HepG2 (cell line): Measurements from ENCODE around the gene ACKR4. TPM values are rescaled to one million over a fixed set of nuclear protein-coding genes. Genes with fewer than 3 reads are reported as not detected.
A peak's percentile ranks its signal among the peaks of the same experiment; 100 is the strongest.
"Not testable (repeated sequence)": the region's sequence is repeated elsewhere in the genome, so short reads cannot be mapped to it uniquely, and the experiment has no call there.

Experiments used
- ATAC-seq: fragments of 200-7000 bp; cut with Tn5 transposase; 3 replicates; pipeline ENCODE4 v1.9.1; 2020; ENCODE audit warnings: mild to moderate bottlenecking, moderate library complexity
- BruUV-seq: library from RNA; stranded (reverse); fragments of 400-500 nt; replicated peaks from 2 replicates; lab custom pipeline; 2021; lab: Mats Ljungman, UMichigan
- CTCF ChIA-PET: fragments of 300-600 bp; formaldehyde crosslinking; extraction: SDS; loops from one replicate; lab custom pipeline; 2021; ENCODE audit warnings: low total read pairs, inconsistent platforms, low intra/inter-chr PET ratio; lab: Yijun Ruan, JAX
- POLR2A ChIA-PET: fragments of 350-600 bp; sonication (Branson Sonifier 250); formaldehyde crosslinking; loops from one replicate; lab custom pipeline; 2020; ENCODE audit warnings: antibody characterized with exemption, inconsistent platforms; lab: Yijun Ruan, JAX
- DNase-seq: peaks from one replicate; pipeline ENCODE4 v3.0.0-alpha.2; 2015; ENCODE audit warnings: low spot score
- FAIRE-seq: peaks from 3 replicates; lab custom pipeline; 2011; peaks lifted over from hg19 to GRCh38; lab: Jason Lieb, UNC
- H2AFZ ChIP-seq: one replicate; pipeline ENCODE4 v1.6.1; 2011; ENCODE audit warnings: low read length, inconsistent platforms
- H3K27ac ChIP-seq: fragments of 300-600 bp; 3 replicates; pipeline ENCODE4 v1.8.0; 2011; ENCODE audit warnings: mixed run types, mild to moderate bottlenecking, mixed read lengths, low read length, inconsistent platforms; ENCODE audit not compliant: insufficient read depth; ENCODE audit errors: extremely low read length
- H3K27me3 ChIP-seq, 2 experiments: fragments of 200-600 bp in 1 of 2; 2 replicates in 1 of 2; 3 replicates in 1 of 2; pipeline versions ENCODE4 v1.6.0 to v1.8.0; 2011; ENCODE audit warnings: low read length in 2 of 2, mild to moderate bottlenecking in 2 of 2, moderate library complexity in 2 of 2, inconsistent platforms in 1 of 2; ENCODE audit not compliant: insufficient read depth in 2 of 2, control insufficient read depth in 1 of 2
- H3K36me3 ChIP-seq, 2 experiments: fragments of 200-600 bp in 1 of 2; replicated peaks in 1 of 2; 2 replicates in 1 of 2; 3 replicates in 1 of 2; pipeline versions ENCODE4 v1.5.1 to v1.8.0; 2011; ENCODE audit warnings: low read length in 2 of 2, inconsistent platforms in 1 of 2; ENCODE audit not compliant: insufficient read depth in 2 of 2, control insufficient read depth in 1 of 2
- H3K4me1 ChIP-seq: 2 replicates; pipeline ENCODE4 v1.5.1; 2012; ENCODE audit warnings: low read length, inconsistent platforms; ENCODE audit not compliant: insufficient read depth
- H3K4me2 ChIP-seq: 2 replicates; pipeline ENCODE4 v1.6.0; 2011; ENCODE audit warnings: low read depth, low read length, inconsistent platforms
- H3K4me3 ChIP-seq, 3 experiments: fragments of 200-600 bp in 1 of 3; sonication (generic), shearing (Covaris generic) in 1 of 3; replicated peaks in 1 of 3; 2 replicates each; pipeline ENCODE4 v1.5.1; 2011 to 2016; ENCODE audit warnings: low read length in 3 of 3, inconsistent platforms in 2 of 3, low read depth in 2 of 3, mild to moderate bottlenecking in 2 of 3, control low read depth in 1 of 3, mixed read lengths in 1 of 3; ENCODE audit not compliant: insufficient read depth in 1 of 3
- H3K79me2 ChIP-seq: one replicate; pipeline ENCODE4 v1.6.1; 2011; ENCODE audit warnings: low read length, inconsistent platforms; ENCODE audit not compliant: insufficient read depth
- H3K9ac ChIP-seq: 2 replicates; pipeline ENCODE4 v1.6.0; 2011; ENCODE audit warnings: mild to moderate bottlenecking, low read depth, low read length, inconsistent platforms; ENCODE audit not compliant: insufficient read depth
- H3K9me3 ChIP-seq: 2 replicates; pipeline ENCODE4 v1.5.1; 2012; ENCODE audit warnings: mild to moderate bottlenecking, low read length
- H4K20me1 ChIP-seq: 2 replicates; pipeline ENCODE4 v1.6.0; 2011; ENCODE audit warnings: inconsistent platforms, mild to moderate bottlenecking, low read length, moderate library complexity; ENCODE audit not compliant: insufficient read depth
- EHMT2 ChIP-seq: fragments of 200-600 bp; sonication (generic); IDR thresholded peaks from 2 replicates; pipeline ENCODE4 v1.7.0; 2017; ENCODE audit warnings: antibody characterized with exemption, low read depth, low read length, borderline replicate concordance
- FOXJ3 ChIP-seq: sonication (generic); formaldehyde crosslinking; IDR thresholded peaks from 2 replicates; pipeline ENCODE4 v1.4.0; 2020; ENCODE audit warnings: missing genetic modification reagents, mild to moderate bottlenecking, borderline replicate concordance
- GATAD1 ChIP-seq: IDR thresholded peaks from 2 replicates; pipeline ENCODE4 v1.6.1; 2016; ENCODE audit warnings: missing genetic modification reagents, missing compliant biosample characterization
- KDM5B ChIP-seq: sonication (generic); formaldehyde crosslinking; IDR thresholded peaks from 2 replicates; pipeline ENCODE4 v1.4.0; 2020; ENCODE audit warnings: missing genetic modification reagents, mild to moderate bottlenecking, borderline replicate concordance
- REXO4 ChIP-seq: sonication (generic); formaldehyde crosslinking; IDR thresholded peaks from 2 replicates; pipeline ENCODE4 v1.8.0; 2022; ENCODE audit warnings: missing genetic modification reagents, mild to moderate bottlenecking, borderline replicate concordance
- RFX5 ChIP-seq: IDR thresholded peaks from 2 replicates; pipeline ENCODE4 v1.6.1; 2011; ENCODE audit warnings: low read depth, low read length, improper control_type of control experiment
- TRIM22 ChIP-seq: fragments of 450-650 bp; IDR thresholded peaks from 2 replicates; pipeline ENCODE4 v1.6.1; 2017
- ZNF3 ChIP-seq: IDR thresholded peaks from 2 replicates; pipeline ENCODE4 v1.7.0; 2017; ENCODE audit warnings: inconsistent platforms
- ZNF33B ChIP-seq: sonication (generic); formaldehyde crosslinking; IDR thresholded peaks from 2 replicates; pipeline ENCODE4 v1.5.1; 2020; ENCODE audit warnings: mild to moderate bottlenecking, missing genetic modification reagents
- ZSCAN25 ChIP-seq: sonication (generic); formaldehyde crosslinking; IDR thresholded peaks from 2 replicates; pipeline ENCODE4 v1.8.0; 2022; ENCODE audit warnings: mild to moderate bottlenecking, missing genetic modification reagents
- WGBS: methylation state at CpG from one replicate; pipeline ENCODE4 v1.1.6; 2017; ENCODE audit warnings: low lambda C conversion rate; 5-methylcytosine and 5-hydroxymethylcytosine counted together
- in situ Hi-C: cut with HindIII; loops from 2 replicates; pipeline ENCODE4 v1.10.0; 2017; ENCODE audit warnings: low pct_unique_long_range_greater_than_20kb; ENCODE audit not compliant: extremely low pct_ligation_motif_present
- intact Hi-C: fragments of 100-400 bp; cut with micrococcal nuclease; formaldehyde crosslinking; loops from one replicate; pipeline ENCODE4 v1.10.0; 2022; ENCODE audit not compliant: unreplicated experiment
- polyA plus RNA-seq, 8 experiments: library from polyadenylated mRNA; depleted of rRNA in 3 of 8; stranded (reverse) in 7 of 8; unstranded in 1 of 8; fragments of >200 nt; fragmentation: Illumina TruSeq in 4 of 8; extraction: Trizol in 4 of 8; gene quantifications; 2 replicates each; pipeline versions ENCODE4 v1.2.1 to v1.2.3, GENCODE V29; 2011 to 2016; ENCODE audit warnings: low read depth in 4 of 8, missing spikeins in 1 of 8, mixed read lengths in 1 of 8; ENCODE audit not compliant: insufficient read depth in 1 of 8
- total RNA-seq, 5 experiments: library from RNA; depleted of rRNA; stranded (reverse); fragments of >200 nt; fragmentation: Illumina TruSeq; extraction: Trizol; gene quantifications; 2 replicates each; pipeline ENCODE4 v1.2.3, GENCODE V29; 2016; ENCODE audit warnings: low read depth in 1 of 5

ACKR4 gene
- total and polyA plus RNA-seq, 2 of the 13 experiments (the other 11 are each of a cell fraction or from before 2014, with no cell fraction given) = 0.16 TPM; not detected in 1

- TF ChIP-seq FOXJ3 (CRISPR knock-in tag) (no peak), REXO4 (no peak), KDM5B (no peak), EHMT2 (no peak)
Measured at GRCh38 chr3:132598181-132598580, 1.1 kb downstream of the ACKR4 start (continued).

- peak; percentile 47; the same call in 1 of the 2 replicates for TF ChIP-seq RFX5
- TF ChIP-seq, all 625 proteins: peak for 1; not testable (repeated sequence) for 624
- not testable (repeated sequence) for FAIRE-seq
Measured at GRCh38 chr3:132600614-132601013, 3.5 kb downstream of the ACKR4 start.

GRCh38 chr3:132605374-132605792 lies 8.3 kb downstream of the ACKR4 start:
- Histone ChIP-seq H3K4me3 (no peak overlapping the region), H2AFZ (no peak overlapping the region), H3K36me3 (peaks cover 2 to 19% of the 10 kb centered on the region in 2 experiments; a peak in 3 of 5 replicates), H3K27me3 (no peaks in the 10 kb centered on the region), H4K20me1 (no peaks in the 10 kb centered on the region), H3K4me1 (no peaks in the 10 kb centered on the region), H3K79me2 (no peaks in the 10 kb centered on the region), H3K9me3 (no peaks in the 10 kb centered on the region), H3K9ac (no peak overlapping the region), H3K4me2 (no peak overlapping the region), H3K27ac (no peak overlapping the region)
- no peak for TF ChIP-seq ZNF33B (CRISPR knock-in tag)
- TF ChIP-seq FOXJ3 (CRISPR knock-in tag) = no peak
- TF ChIP-seq ZNF3 (CRISPR knock-in tag) = no peak
- no peak for TF ChIP-seq GATAD1 (CRISPR knock-in tag)
- TF ChIP-seq ZSCAN25 (CRISPR knock-in tag) = no peak
- TF ChIP-seq TRIM22 = no peak
- 96% methylated on average over 2 of the region's 2 CpGs for WGBS
- in situ Hi-C loops (no loop called here), intact Hi-C loops (no loop called here)
- no peak for FAIRE-seq
- CTCF ChIA-PET = no interaction called here
- DNase-seq = no peak
- no peak for ATAC-seq
- no TSS peak for BruUV-seq
- POLR2A ChIA-PET = no interaction called here

More at GRCh38 chr3:132600614-132601013, 3.5 kb downstream of the ACKR4 start:
- H3K4me2 ChIP-seq, H3K9ac ChIP-seq, intact Hi-C loops, H2AFZ ChIP-seq, H3K27ac ChIP-seq, POLR2A ChIA-PET, ATAC-seq, CTCF ChIA-PET, H4K20me1 ChIP-seq, DNase-seq, in situ Hi-C loops, H3K4me1 ChIP-seq, H3K9me3 ChIP-seq, H3K27me3 ChIP-seq, H3K4me3 ChIP-seq, BruUV-seq, H3K79me2 ChIP-seq: not testable (repeated sequence)
- peaks cover 0 to 20% of the 10 kb centered on the region in 2 experiments; a peak in 4 of 5 replicates for H3K36me3 ChIP-seq
- no CpG with 5 or more reads among the region's 1 CpG for WGBS
